ENCODE results near the gene TMEM258.

The TMEM258 gene

GRCh38 chr11:61775106-61775505 lies 17.3 kb downstream of the TMEM258 start:
- DNase-seq: no peak

GRCh38 chr11:61774411-61774810 lies 18.0 kb downstream of the TMEM258 start:
- no peak for DNase-seq

- DNase-seq: no peak
These were observed 18.6 kb downstream of the TMEM258 start for GRCh38 chr11:61773809-61774208.

GRCh38 chr11:61773356-61773755 lies 19.0 kb downstream of the TMEM258 start:
- no peak for DNase-seq

- DNase-seq: no peak
These were observed 20.4 kb downstream of the TMEM258 start for GRCh38 chr11:61771985-61772455.

GRCh38 chr11:61771195-61771894 lies 21.1 kb downstream of the TMEM258 start:
- DNase-seq: no peak

GRCh38 chr11:61769946-61770683 lies 22.3 kb downstream of the TMEM258 start:
- DNase-seq: no peak

- no peak for DNase-seq
These were observed 23.1 kb downstream of the TMEM258 start for GRCh38 chr11:61769169-61769920.

GRCh38 chr11:61768376-61769076 lies 23.9 kb downstream of the TMEM258 start:
- DNase-seq: no peak

- no peak for DNase-seq
These were observed 26.0 kb downstream of the TMEM258 start for GRCh38 chr11:61766353-61766841.

GRCh38 chr11:61765550-61766253 lies 26.7 kb downstream of the TMEM258 start:
- no peak for DNase-seq

- DNase-seq: no peak
These were observed 27.7 kb downstream of the TMEM258 start for GRCh38 chr11:61764606-61765260.

- DNase-seq: no peak
These were observed 28.3 kb downstream of the TMEM258 start for GRCh38 chr11:61763930-61764605.

- DNase-seq: peak; percentile 17
These were observed 29.6 kb downstream of the TMEM258 start for GRCh38 chr11:61762798-61763197.

GRCh38 chr11:61762223-61762615 lies 30.2 kb downstream of the TMEM258 start:
- no peak for DNase-seq

- no peak for DNase-seq
These were observed 30.8 kb downstream of the TMEM258 start for GRCh38 chr11:61761440-61762222.

GRCh38 chr11:61760946-61761345 lies 31.5 kb downstream of the TMEM258 start:
- DNase-seq: no peak

GRCh38 chr11:61757213-61757862 lies 35.1 kb downstream of the TMEM258 start:
- DNase-seq: no peak
